HepG2 (cell line): ENCODE results near the gene CHD9. TPM values are rescaled to one million over a fixed set of nuclear protein-coding genes. Genes with fewer than 3 reads are reported as not detected.

Experiments used
- AFF4 ChIP-seq: sonication (generic); formaldehyde crosslinking; IDR thresholded peaks from 2 replicates; pipeline ENCODE4 v1.4.0; 2020; ENCODE audit warnings: missing genetic modification reagents
- GABPB1 ChIP-seq: IDR thresholded peaks from 2 replicates; pipeline ENCODE4 v1.6.1; 2016; ENCODE audit warnings: mild to moderate bottlenecking, missing genetic modification reagents, moderate library complexity, missing compliant biosample characterization
- KAT8 ChIP-seq: IDR thresholded peaks from 2 replicates; pipeline ENCODE4 v1.6.1; 2016; ENCODE audit warnings: missing genetic modification reagents, missing compliant biosample characterization
- MZF1 ChIP-seq: sonication (generic); formaldehyde crosslinking; IDR thresholded peaks from 2 replicates; pipeline ENCODE4 v1.8.1; 2023; ENCODE audit warnings: mild to moderate bottlenecking, missing genetic modification reagents, borderline replicate concordance
- NCOR1 ChIP-seq: fragments of 200-600 bp; sonication (generic); IDR thresholded peaks from 2 replicates; pipeline ENCODE4 v1.7.0; 2017; ENCODE audit warnings: antibody characterized with exemption, low read length, borderline replicate concordance
- RARA ChIP-seq: IDR thresholded peaks from 2 replicates; pipeline ENCODE4 v1.6.1; 2016; ENCODE audit warnings: missing genetic modification reagents, missing compliant biosample characterization
- ZBED4 ChIP-seq: sonication (generic); formaldehyde crosslinking; IDR thresholded peaks from 2 replicates; pipeline ENCODE4 v1.4.0; 2020; ENCODE audit warnings: missing genetic modification reagents, borderline replicate concordance
- ZHX1 ChIP-seq: sonication (generic); formaldehyde crosslinking; IDR thresholded peaks from 2 replicates; pipeline ENCODE4 v1.8.1; 2022; ENCODE audit warnings: low read depth, mild to moderate bottlenecking, missing genetic modification reagents
- ZNF251 ChIP-seq: sonication (generic); formaldehyde crosslinking; IDR thresholded peaks from 2 replicates; pipeline ENCODE4 v1.9.0; 2021; ENCODE audit warnings: mild to moderate bottlenecking, missing genetic modification reagents
- ZNF83 ChIP-seq: sonication (generic); formaldehyde crosslinking; IDR thresholded peaks from 2 replicates; pipeline ENCODE4 v1.4.0; 2020; ENCODE audit warnings: missing genetic modification reagents, mild to moderate bottlenecking, borderline replicate concordance
- polyA plus RNA-seq, 8 experiments: library from polyadenylated mRNA; depleted of rRNA in 3 of 8; stranded (reverse) in 7 of 8; unstranded in 1 of 8; fragments of >200 nt; fragmentation: Illumina TruSeq in 4 of 8; extraction: Trizol in 4 of 8; gene quantifications; 2 replicates each; pipeline versions ENCODE4 v1.2.1 to v1.2.3, GENCODE V29; 2011 to 2016; ENCODE audit warnings: low read depth in 4 of 8, missing spikeins in 1 of 8, mixed read lengths in 1 of 8; ENCODE audit not compliant: insufficient read depth in 1 of 8
- total RNA-seq, 5 experiments: library from RNA; depleted of rRNA; stranded (reverse); fragments of >200 nt; fragmentation: Illumina TruSeq; extraction: Trizol; gene quantifications; 2 replicates each; pipeline ENCODE4 v1.2.3, GENCODE V29; 2016; ENCODE audit warnings: low read depth in 1 of 5
- TF ChIP-seq, protein P1 (sequence below): IDR thresholded peaks from 2 replicates; pipeline ENCODE4 v1.6.1; 2016; ENCODE audit warnings: control low read depth

CHD9 gene
- total and polyA plus RNA-seq, 2 of the 13 experiments (the other 11 are each of a cell fraction or from before 2014, with no cell fraction given) = 23.4 to 27.7 TPM

- TF ChIP-seq ZHX1 (CRISPR knock-in tag) (no peak), AFF4 (CRISPR knock-in tag) (no peak), ZNF251 (CRISPR knock-in tag) (no peak), ZNF83 (CRISPR knock-in tag) (no peak), ZBED4 (CRISPR knock-in tag) (no peak), GABPB1 (CRISPR knock-in tag) (no peak), KAT8 (CRISPR knock-in tag) (no peak), MZF1 (CRISPR knock-in tag) (no peak), NCOR1 (no peak; the same call in 1 of the 2 replicates), RARA (CRISPR knock-in tag) (peak; percentile 63)
- TF ChIP-seq, protein P1, sequence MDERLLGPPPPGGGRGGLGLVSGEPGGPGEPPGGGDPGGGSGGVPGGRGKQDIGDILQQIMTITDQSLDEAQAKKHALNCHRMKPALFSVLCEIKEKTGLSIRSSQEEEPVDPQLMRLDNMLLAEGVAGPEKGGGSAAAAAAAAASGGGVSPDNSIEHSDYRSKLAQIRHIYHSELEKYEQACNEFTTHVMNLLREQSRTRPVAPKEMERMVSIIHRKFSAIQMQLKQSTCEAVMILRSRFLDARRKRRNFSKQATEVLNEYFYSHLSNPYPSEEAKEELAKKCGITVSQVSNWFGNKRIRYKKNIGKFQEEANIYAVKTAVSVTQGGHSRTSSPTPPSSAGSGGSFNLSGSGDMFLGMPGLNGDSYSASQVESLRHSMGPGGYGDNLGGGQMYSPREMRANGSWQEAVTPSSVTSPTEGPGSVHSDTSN = no peak
Measured at GRCh38 chr16:53159781-53160436, 105.1 kb downstream of the CHD9 start (continued).
